Measurements from ENCODE around the gene TMEM215. TPM values are rescaled to one million over a fixed set of nuclear protein-coding genes. Genes with fewer than 3 reads are reported as not detected.

Gene TMEM215
- total RNA-seq, 1 experiment from 2014 or later = 0.28 TPM

- no peak overlapping the region for H3K56ac ChIP-seq (ENCODE audit: insufficient read length, low read depth, low read length)
- no peak overlapping the region for H2AFZ ChIP-seq (ENCODE audit: low read length)
- H4K8ac ChIP-seq (replicated peaks; ENCODE audit: insufficient read length, low read depth, low read length) = no peak overlapping the region
- Mint-ChIP-seq H3K9me3 (peaks cover 0 to 52% of the 10 kb centered on the region in 2 experiments; a peak in 2 of 5 replicates), H3K36me3 (ENCODE audit: insufficient read depth in 1 of 3, low read depth in 3 of 3) (peaks cover 0 to 8% (median 0%) of the 10 kb centered on the region in 3 experiments; a peak in 1 of 7 replicates), H3K4me1 (peaks cover 0 to 6% of the 10 kb centered on the region in 2 experiments; a peak in 2 of 4 replicates), H3K27ac (no peak overlapping the region), H3K27me3 (ENCODE audit: low read depth) (no peaks in the 10 kb centered on the region; the same call in 1 of the 2 replicates), H3K4me3 (no peak overlapping the region)
- H3K79me2 ChIP-seq (ENCODE audit: insufficient read depth, low read length) = no peaks in the 10 kb centered on the region
- H2BK5ac ChIP-seq (ENCODE audit: insufficient read length, low read length) = no peak overlapping the region
- no peaks in the 10 kb centered on the region for H4K20me1 ChIP-seq (ENCODE audit: control insufficient read depth, insufficient read depth, insufficient read length)
- no peak overlapping the region for H4K5ac ChIP-seq (ENCODE audit: insufficient read length, low read depth, low read length)
- no peak overlapping the region for H2BK12ac ChIP-seq (ENCODE audit: insufficient read length, low read depth, low read length)
- H2AK5ac ChIP-seq (ENCODE audit: insufficient read length, low read length) = no peak overlapping the region
- no peak overlapping the region for H2BK120ac ChIP-seq (ENCODE audit: low read depth, low read length, poor library complexity, severe bottlenecking)
- H3K4me2 ChIP-seq (ENCODE audit: insufficient read depth, insufficient read length, low read length) = no peak overlapping the region
- no peak overlapping the region for H3T11ph ChIP-seq (ENCODE audit: low read length)
- H3K79me1 ChIP-seq (ENCODE audit: insufficient read depth, low read depth, low read length, poor library complexity, severe bottlenecking) = no peaks in the 10 kb centered on the region
- DNase-seq = no peak
- no peak overlapping the region for H3K18ac ChIP-seq (ENCODE audit: insufficient read length, low read depth, low read length)
- no peak overlapping the region for H4K91ac ChIP-seq (ENCODE audit: insufficient read length, low read depth, low read length)
- no peaks in the 10 kb centered on the region for H3K9me3 ChIP-seq (ENCODE audit: control insufficient read depth, low read depth, low read length)
- H2BK20ac ChIP-seq (ENCODE audit: low read depth, low read length, poor library complexity, severe bottlenecking) = no peak overlapping the region
- H3K9ac ChIP-seq (ENCODE audit: extremely low read depth, insufficient read length, low read length) = no peak overlapping the region
- no peaks in the 10 kb centered on the region for H3K4me1 ChIP-seq (ENCODE audit: insufficient read depth, low read length)
- no peak overlapping the region for H3K4ac ChIP-seq (ENCODE audit: low read depth, low read length)
- H3K27me3 ChIP-seq (ENCODE audit: insufficient read depth, low read length) = no peaks in the 10 kb centered on the region
- no peak overlapping the region for H2BK15ac ChIP-seq (ENCODE audit: low read depth, low read length)
- H3K27ac ChIP-seq (ENCODE audit: insufficient read length, low read depth, low read length) = no peak overlapping the region
- H3K23ac ChIP-seq (ENCODE audit: insufficient read length, low read depth, low read length) = no peak overlapping the region
- no peak for TF ChIP-seq CTCF (conservative IDR thresholded peaks at IDR 0.05)
- no peaks in the 10 kb centered on the region for H3K23me2 ChIP-seq (ENCODE audit: insufficient read length, low read depth, low read length, poor library complexity, severe bottlenecking)
- no CpG with 5 or more reads among the region's 1 CpG for WGBS (ENCODE audit: extremely low coverage, insufficient read length, low lambda C conversion rate)
- no peak overlapping the region for H3K14ac ChIP-seq (ENCODE audit: insufficient read depth, low read length)
Measured at GRCh38 chr9:32737378-32737777, 46.0 kb upstream of the TMEM215 start.
